ENCODE measurements around the gene BMPR1A. TPM values are rescaled to one million over a fixed set of nuclear protein-coding genes. Genes with fewer than 3 reads are reported as not detected.

BMPR1A gene
- total RNA-seq, 1 donor from 2014 or later: 11.8 TPM

GRCh38 chr10:86942441-86943315 lies 186.3 kb downstream of the BMPR1A start:
- Mint-ChIP-seq H3K27ac (no peak overlapping the region), H3K4me1 (peaks cover 4% of the 10 kb centered on the region), H3K9me3 (no peaks in the 10 kb centered on the region), H3K27me3 (peaks cover 5% of the 10 kb centered on the region), H3K4me3 (no peak overlapping the region), H3K36me3 (ENCODE audit: low read depth) (no peaks in the 10 kb centered on the region)
- ChIA-PET CTCF (no interaction called here), POLR2A (no interaction called here)
- intact Hi-C loops (cut with micrococcal nuclease): no loop called here
- no peak for ATAC-seq (ENCODE audit: low read depth)
- no peak for TF ChIP-seq CTCF (IDR thresholded peaks at IDR 0.05)
- no peak for DNase-seq

GRCh38 chr10:86943316-86944030 lies 187.1 kb downstream of the BMPR1A start:
- Mint-ChIP-seq H3K4me1 (peaks cover 4% of the 10 kb centered on the region), H3K9me3 (no peaks in the 10 kb centered on the region), H3K27ac (no peak overlapping the region), H3K27me3 (peaks cover 5% of the 10 kb centered on the region), H3K4me3 (no peak overlapping the region), H3K36me3 (ENCODE audit: low read depth) (no peaks in the 10 kb centered on the region)
- ATAC-seq (ENCODE audit: low read depth): no peak
- no peak for TF ChIP-seq CTCF (IDR thresholded peaks at IDR 0.05)
- CTCF ChIA-PET: no interaction called here
- no peak for DNase-seq
- intact Hi-C loops (cut with micrococcal nuclease): no loop called here
- POLR2A ChIA-PET: no interaction called here

GRCh38 chr10:86944031-86944419 lies 187.6 kb downstream of the BMPR1A start:
- no peak overlapping the region for H3K27ac Mint-ChIP-seq
- ATAC-seq (ENCODE audit: low read depth) (no peak), DNase-seq (no peak)
- intact Hi-C loops (cut with micrococcal nuclease): no loop called here
- POLR2A ChIA-PET: no interaction called here
- H3K9me3 Mint-ChIP-seq: no peaks in the 10 kb centered on the region
- H3K36me3 Mint-ChIP-seq (ENCODE audit: low read depth): no peaks in the 10 kb centered on the region
- peaks cover 5% of the 10 kb centered on the region for H3K27me3 Mint-ChIP-seq
- CTCF ChIA-PET: no interaction called here
- H3K4me1 Mint-ChIP-seq: peaks cover 4% of the 10 kb centered on the region
- no peak for TF ChIP-seq CTCF (IDR thresholded peaks at IDR 0.05)
- no peak overlapping the region for H3K4me3 Mint-ChIP-seq

GRCh38 chr10:86944471-86944870 lies 188.1 kb downstream of the BMPR1A start:
- Mint-ChIP-seq H3K4me1 (peaks cover 1% of the 10 kb centered on the region), H3K9me3 (no peaks in the 10 kb centered on the region), H3K27ac (no peak overlapping the region), H3K36me3 (ENCODE audit: low read depth) (no peaks in the 10 kb centered on the region), H3K4me3 (no peak overlapping the region), H3K27me3 (peaks cover 5% of the 10 kb centered on the region)
- CTCF ChIA-PET: no interaction called here
- intact Hi-C loops (cut with micrococcal nuclease): no loop called here
- no peak for TF ChIP-seq CTCF (IDR thresholded peaks at IDR 0.05)
- POLR2A ChIA-PET: no interaction called here
- DNase-seq: no peak
- no peak for ATAC-seq (ENCODE audit: low read depth)

- ATAC-seq (ENCODE audit: low read depth) (no peak), DNase-seq (no peak)
- ChIA-PET POLR2A (no interaction called here), CTCF (interaction anchor here (1.4 kb wide), 1 partner anchor 21 kb away, joined by 4 read pairs; no protein-coding TSS in a partner anchor)
- Mint-ChIP-seq H3K36me3 (ENCODE audit: low read depth) (no peaks in the 10 kb centered on the region), H3K27ac (no peak overlapping the region), H3K9me3 (no peaks in the 10 kb centered on the region), H3K27me3 (peaks cover 5% of the 10 kb centered on the region), H3K4me1 (no peaks in the 10 kb centered on the region), H3K4me3 (no peak overlapping the region)
- intact Hi-C loops (cut with micrococcal nuclease): no loop called here
- no peak for TF ChIP-seq CTCF (IDR thresholded peaks at IDR 0.05)
Observed at GRCh38 chr10:86944907-86945306, 188.5 kb downstream of the BMPR1A start.

All from activated B cell treated with CpG ODN at 0.5 μM for 24 hours (primary cell).